ENCODE results near the gene ZNF536. TPM values are rescaled to one million over a fixed set of nuclear protein-coding genes. Genes with fewer than 3 reads are reported as not detected.
"Not testable (repeated sequence)": the region's sequence is repeated elsewhere in the genome, so short reads cannot be mapped to it uniquely, and the experiment has no call there.

Gene ZNF536
- total RNA-seq, 1 experiment from 2014 or later, result not detected

- H4K5ac ChIP-seq (ENCODE audit: insufficient read length, low read depth, low read length), result no peak overlapping the region
- H3K4me1 Mint-ChIP-seq, result peaks cover 38 to 40% of the 10 kb centered on the region in 2 experiments
- H4K91ac ChIP-seq (ENCODE audit: insufficient read length, low read depth, low read length), result no peak overlapping the region
- H2BK12ac ChIP-seq (ENCODE audit: insufficient read length, low read depth, low read length), result no peak overlapping the region
- WGBS (ENCODE audit: extremely low coverage, insufficient read length, low lambda C conversion rate), result no CpG with 5 or more reads among the region's 2 CpGs
- no peak overlapping the region for H2AFZ ChIP-seq (ENCODE audit: low read length)
- no peak overlapping the region for H2BK20ac ChIP-seq (ENCODE audit: low read depth, low read length, poor library complexity, severe bottlenecking)
- no peak overlapping the region for H3K27ac Mint-ChIP-seq
- no peak for DNase-seq
- no peak overlapping the region for H3T11ph ChIP-seq (ENCODE audit: low read length)
- no peaks in the 10 kb centered on the region for H3K27me3 ChIP-seq (ENCODE audit: insufficient read depth, low read length)
- H3K9me3 Mint-ChIP-seq, result no peaks in the 10 kb centered on the region; a peak in 1 of 5 replicates
- no peak overlapping the region for H3K14ac ChIP-seq (ENCODE audit: insufficient read depth, low read length)
- H3K9ac ChIP-seq (ENCODE audit: extremely low read depth, insufficient read length, low read length), result no peak overlapping the region
- no peak overlapping the region for H2BK120ac ChIP-seq (ENCODE audit: low read depth, low read length, poor library complexity, severe bottlenecking)
- peaks cover 31% of the 10 kb centered on the region for H3K27me3 Mint-ChIP-seq (ENCODE audit: low read depth)
- H4K8ac ChIP-seq (replicated peaks; ENCODE audit: insufficient read length, low read depth, low read length), result no peak overlapping the region
- H3K23ac ChIP-seq (ENCODE audit: insufficient read length, low read depth, low read length), result no peak overlapping the region
- peaks cover 9% of the 10 kb centered on the region; the same call in 1 of the 2 replicates for H3K4me1 ChIP-seq (ENCODE audit: insufficient read depth, low read length)
- no peak overlapping the region for H2AK5ac ChIP-seq (ENCODE audit: insufficient read length, low read length)
- no peaks in the 10 kb centered on the region for H3K9me3 ChIP-seq (ENCODE audit: control insufficient read depth, low read depth, low read length)
- no peak overlapping the region for H3K56ac ChIP-seq (ENCODE audit: insufficient read length, low read depth, low read length)
- no peak overlapping the region for H2BK5ac ChIP-seq (ENCODE audit: insufficient read length, low read length)
- H3K36me3 Mint-ChIP-seq (ENCODE audit: insufficient read depth in 1 of 3, low read depth in 3 of 3), result no peaks in the 10 kb centered on the region; a peak in 1 of 7 replicates
- H4K20me1 ChIP-seq (ENCODE audit: control insufficient read depth, insufficient read depth, insufficient read length), result no peaks in the 10 kb centered on the region
- no peak overlapping the region for H3K4me2 ChIP-seq (ENCODE audit: insufficient read depth, insufficient read length, low read length)
- H3K4me3 Mint-ChIP-seq, result no peak overlapping the region
- no peak overlapping the region for H3K18ac ChIP-seq (ENCODE audit: insufficient read length, low read depth, low read length)
- no peak overlapping the region for H3K27ac ChIP-seq (ENCODE audit: insufficient read length, low read depth, low read length)
- H3K4ac ChIP-seq (ENCODE audit: low read depth, low read length), result no peak overlapping the region
- H2BK15ac ChIP-seq (ENCODE audit: low read depth, low read length), result no peak overlapping the region
- H3K23me2 ChIP-seq (ENCODE audit: insufficient read length, low read depth, low read length, poor library complexity, severe bottlenecking), result no peaks in the 10 kb centered on the region
- no peaks in the 10 kb centered on the region for H3K79me2 ChIP-seq (ENCODE audit: insufficient read depth, low read length)
- TF ChIP-seq, protein P1, sequence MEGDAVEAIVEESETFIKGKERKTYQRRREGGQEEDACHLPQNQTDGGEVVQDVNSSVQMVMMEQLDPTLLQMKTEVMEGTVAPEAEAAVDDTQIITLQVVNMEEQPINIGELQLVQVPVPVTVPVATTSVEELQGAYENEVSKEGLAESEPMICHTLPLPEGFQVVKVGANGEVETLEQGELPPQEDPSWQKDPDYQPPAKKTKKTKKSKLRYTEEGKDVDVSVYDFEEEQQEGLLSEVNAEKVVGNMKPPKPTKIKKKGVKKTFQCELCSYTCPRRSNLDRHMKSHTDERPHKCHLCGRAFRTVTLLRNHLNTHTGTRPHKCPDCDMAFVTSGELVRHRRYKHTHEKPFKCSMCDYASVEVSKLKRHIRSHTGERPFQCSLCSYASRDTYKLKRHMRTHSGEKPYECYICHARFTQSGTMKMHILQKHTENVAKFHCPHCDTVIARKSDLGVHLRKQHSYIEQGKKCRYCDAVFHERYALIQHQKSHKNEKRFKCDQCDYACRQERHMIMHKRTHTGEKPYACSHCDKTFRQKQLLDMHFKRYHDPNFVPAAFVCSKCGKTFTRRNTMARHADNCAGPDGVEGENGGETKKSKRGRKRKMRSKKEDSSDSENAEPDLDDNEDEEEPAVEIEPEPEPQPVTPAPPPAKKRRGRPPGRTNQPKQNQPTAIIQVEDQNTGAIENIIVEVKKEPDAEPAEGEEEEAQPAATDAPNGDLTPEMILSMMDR (conservative IDR thresholded peaks at IDR 0.05), result no peak
- H3K79me1 ChIP-seq (ENCODE audit: insufficient read depth, low read depth, low read length, poor library complexity, severe bottlenecking), result no peaks in the 10 kb centered on the region
Measured at GRCh38 chr19:30395283-30395682, 23.1 kb downstream of the ZNF536 start.

DNA sequence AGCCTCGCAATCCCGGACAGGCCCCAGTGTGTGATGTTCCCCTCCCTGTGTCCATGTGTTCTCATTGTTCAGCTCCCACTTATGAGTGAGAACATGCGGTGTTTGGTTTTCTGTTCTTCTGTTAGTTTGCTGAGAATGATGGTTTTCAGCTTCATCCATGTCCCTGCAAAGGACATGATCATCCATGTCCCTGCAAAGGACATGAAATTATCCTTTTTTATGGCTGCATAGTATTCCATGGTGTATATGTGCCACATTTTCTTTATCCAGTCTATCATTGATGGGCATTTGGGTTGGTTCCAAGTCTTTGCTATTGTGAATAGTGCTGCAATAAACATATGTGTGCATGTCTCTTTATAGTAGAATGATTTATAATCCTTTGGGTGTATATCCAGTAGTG lies 26.4 kb downstream of the ZNF536 start:
- not testable (repeated sequence) for H2AFZ ChIP-seq (ENCODE audit: low read length); H3T11ph ChIP-seq (ENCODE audit: low read length); H3K56ac ChIP-seq (ENCODE audit: insufficient read length, low read depth, low read length); H3K36me3 Mint-ChIP-seq (ENCODE audit: insufficient read depth in 1 of 3, low read depth in 3 of 3); H3K18ac ChIP-seq (ENCODE audit: insufficient read length, low read depth, low read length); H2BK5ac ChIP-seq (ENCODE audit: insufficient read length, low read length); H3K14ac ChIP-seq (ENCODE audit: insufficient read depth, low read length); H3K27ac Mint-ChIP-seq; H3K4me3 Mint-ChIP-seq; H3K23ac ChIP-seq (ENCODE audit: insufficient read length, low read depth, low read length); H4K20me1 ChIP-seq (ENCODE audit: control insufficient read depth, insufficient read depth, insufficient read length); H3K9me3 Mint-ChIP-seq; H3K79me1 ChIP-seq (ENCODE audit: insufficient read depth, low read depth, low read length, poor library complexity, severe bottlenecking); H2BK12ac ChIP-seq (ENCODE audit: insufficient read length, low read depth, low read length); H4K91ac ChIP-seq (ENCODE audit: insufficient read length, low read depth, low read length); H4K8ac ChIP-seq (replicated peaks; ENCODE audit: insufficient read length, low read depth, low read length); H3K27ac ChIP-seq (ENCODE audit: insufficient read length, low read depth, low read length); H2BK15ac ChIP-seq (ENCODE audit: low read depth, low read length); H3K9ac ChIP-seq (ENCODE audit: extremely low read depth, insufficient read length, low read length); H3K27me3 ChIP-seq (ENCODE audit: insufficient read depth, low read length); H3K4ac ChIP-seq (ENCODE audit: low read depth, low read length); H3K4me2 ChIP-seq (ENCODE audit: insufficient read depth, insufficient read length, low read length); H3K79me2 ChIP-seq (ENCODE audit: insufficient read depth, low read length); H3K4me1 ChIP-seq (ENCODE audit: insufficient read depth, low read length); H2BK120ac ChIP-seq (ENCODE audit: low read depth, low read length, poor library complexity, severe bottlenecking); H2AK5ac ChIP-seq (ENCODE audit: insufficient read length, low read length); H3K23me2 ChIP-seq (ENCODE audit: insufficient read length, low read depth, low read length, poor library complexity, severe bottlenecking); H2BK20ac ChIP-seq (ENCODE audit: low read depth, low read length, poor library complexity, severe bottlenecking); H4K5ac ChIP-seq (ENCODE audit: insufficient read length, low read depth, low read length); DNase-seq; H3K9me3 ChIP-seq (ENCODE audit: control insufficient read depth, low read depth, low read length)
- Mint-ChIP-seq H3K4me1 (peaks cover 8 to 18% of the 10 kb centered on the region in 2 experiments), H3K27me3 (ENCODE audit: low read depth) (peaks cover 11% of the 10 kb centered on the region)
- no CpG with 5 or more reads among the region's 3 CpGs for WGBS (ENCODE audit: extremely low coverage, insufficient read length, low lambda C conversion rate)

Data from H9 (cell line).